Fibroblast of the aortic adventitia (primary cell): ENCODE measurements around the gene HBA2. TPM values are rescaled to one million over a fixed set of nuclear protein-coding genes. Genes with fewer than 3 reads are reported as not detected.
A peak's percentile ranks its signal among the peaks of the same experiment; 100 is the strongest.

Experiments used
- DNase-seq: peaks from one replicate; pipeline ENCODE4 v3.0.0-alpha.2; 2010; ENCODE audit warnings: low read depth
- H3K4me3 ChIP-seq: 2 replicates; pipeline ENCODE4 v1.5.1; 2011; ENCODE audit warnings: low read depth, mild to moderate bottlenecking, control low read depth, low read length, moderate library complexity
- total RNA-seq: library from RNA; depleted of rRNA; stranded (reverse); fragments of >200 nt; gene quantifications from 2 replicates; pipeline ENCODE4 v1.2.3, GENCODE V29; 2012; ENCODE audit warnings: low replicate concordance
- TF ChIP-seq, protein P1 (sequence below): IDR thresholded peaks from 2 replicates; pipeline ENCODE4 v1.5.1; 2011; ENCODE audit warnings: mild to moderate bottlenecking, low read length, control low read depth, inconsistent platforms; ENCODE audit not compliant: insufficient read depth

HBA2 gene
- total RNA-seq, 1 donor, result not detected

DNA sequence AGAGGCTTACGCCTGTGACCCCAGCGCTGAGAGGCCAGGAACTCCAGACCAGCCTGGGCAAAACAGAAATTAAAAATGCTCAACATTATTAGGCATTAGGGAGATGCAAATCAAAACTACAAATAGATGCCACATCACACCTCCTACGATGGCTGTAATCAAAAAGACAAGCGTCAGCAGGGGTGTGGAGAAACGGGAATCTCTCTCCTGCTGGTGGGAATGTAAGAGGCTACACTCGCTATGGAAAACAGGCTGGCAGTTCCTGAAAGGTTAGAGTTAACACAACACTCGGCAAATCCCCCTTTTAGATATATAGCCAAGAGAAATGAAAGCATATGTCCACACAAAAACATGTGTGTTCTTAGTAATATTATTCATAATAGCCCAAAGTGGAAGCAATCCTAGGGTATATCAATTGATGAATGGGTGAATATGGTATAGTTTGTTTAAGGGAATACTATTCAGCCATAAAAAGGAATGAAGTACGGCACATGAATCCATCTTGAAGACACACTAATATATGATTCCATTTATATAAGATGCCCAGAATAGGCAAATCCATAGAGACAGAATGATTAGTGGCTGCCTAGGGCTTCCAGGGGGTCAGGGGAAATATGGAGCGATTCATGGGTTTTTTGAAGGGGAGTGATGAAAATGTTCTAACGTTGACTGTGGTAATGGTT lies 32.4 kb upstream of the HBA2 start:
- TF ChIP-seq, protein P1, sequence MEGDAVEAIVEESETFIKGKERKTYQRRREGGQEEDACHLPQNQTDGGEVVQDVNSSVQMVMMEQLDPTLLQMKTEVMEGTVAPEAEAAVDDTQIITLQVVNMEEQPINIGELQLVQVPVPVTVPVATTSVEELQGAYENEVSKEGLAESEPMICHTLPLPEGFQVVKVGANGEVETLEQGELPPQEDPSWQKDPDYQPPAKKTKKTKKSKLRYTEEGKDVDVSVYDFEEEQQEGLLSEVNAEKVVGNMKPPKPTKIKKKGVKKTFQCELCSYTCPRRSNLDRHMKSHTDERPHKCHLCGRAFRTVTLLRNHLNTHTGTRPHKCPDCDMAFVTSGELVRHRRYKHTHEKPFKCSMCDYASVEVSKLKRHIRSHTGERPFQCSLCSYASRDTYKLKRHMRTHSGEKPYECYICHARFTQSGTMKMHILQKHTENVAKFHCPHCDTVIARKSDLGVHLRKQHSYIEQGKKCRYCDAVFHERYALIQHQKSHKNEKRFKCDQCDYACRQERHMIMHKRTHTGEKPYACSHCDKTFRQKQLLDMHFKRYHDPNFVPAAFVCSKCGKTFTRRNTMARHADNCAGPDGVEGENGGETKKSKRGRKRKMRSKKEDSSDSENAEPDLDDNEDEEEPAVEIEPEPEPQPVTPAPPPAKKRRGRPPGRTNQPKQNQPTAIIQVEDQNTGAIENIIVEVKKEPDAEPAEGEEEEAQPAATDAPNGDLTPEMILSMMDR, result no peak
- no peak for DNase-seq
- H3K4me3 ChIP-seq, result no peak overlapping the region

DNA sequence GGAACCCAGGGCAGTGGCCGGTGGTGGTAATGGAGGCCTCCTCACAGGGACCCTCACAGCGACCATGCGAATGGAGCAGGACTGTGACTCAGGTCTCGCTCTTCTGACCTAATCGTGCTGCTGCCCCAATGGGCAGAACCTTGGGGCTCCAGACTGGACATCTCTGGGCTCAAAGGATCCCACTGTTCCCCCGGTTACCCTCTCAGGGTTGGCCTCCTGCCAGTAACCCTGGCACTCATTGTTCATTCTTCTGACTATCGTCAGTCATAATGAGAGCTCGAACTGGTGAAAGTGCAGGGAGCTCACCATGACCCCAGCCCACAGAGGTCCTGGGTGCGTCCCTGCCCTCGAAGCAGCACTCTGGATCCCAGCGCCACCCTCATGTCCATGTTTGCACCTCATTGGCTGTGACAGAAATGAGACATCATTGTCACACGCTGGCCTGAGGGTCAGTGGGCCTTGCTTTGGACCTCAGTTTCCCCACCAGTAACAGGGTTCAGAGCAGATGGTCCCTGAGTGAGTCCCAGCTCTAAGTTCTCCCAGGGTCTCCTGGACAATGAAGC lies 30.2 kb upstream of the HBA2 start:
- TF ChIP-seq, protein P1, result no peak
- no peak overlapping the region for H3K4me3 ChIP-seq
- no peak for DNase-seq

DNA sequence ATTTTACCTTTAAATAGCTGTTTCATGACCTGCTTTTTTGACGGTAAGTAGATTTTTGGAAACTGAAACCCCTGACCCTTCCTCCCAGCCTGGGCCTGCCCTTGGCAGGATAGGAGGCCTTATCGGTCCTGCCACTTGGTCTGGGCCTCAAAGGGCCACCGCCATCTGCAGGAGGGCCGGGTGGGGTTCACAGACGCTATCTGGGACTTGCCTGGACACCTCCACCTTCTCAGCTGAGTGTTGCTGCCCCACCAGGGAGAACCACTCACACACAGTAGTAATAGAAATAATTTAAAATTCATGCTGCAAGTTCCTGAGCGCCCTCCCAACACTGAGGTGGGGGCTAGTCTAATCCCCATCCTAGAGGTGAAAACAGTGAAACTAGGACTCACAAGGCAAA lies 29.6 kb upstream of the HBA2 start:
- DNase-seq, result no peak
- H3K4me3 ChIP-seq, result no peak overlapping the region
- TF ChIP-seq, protein P1, result no peak

DNA sequence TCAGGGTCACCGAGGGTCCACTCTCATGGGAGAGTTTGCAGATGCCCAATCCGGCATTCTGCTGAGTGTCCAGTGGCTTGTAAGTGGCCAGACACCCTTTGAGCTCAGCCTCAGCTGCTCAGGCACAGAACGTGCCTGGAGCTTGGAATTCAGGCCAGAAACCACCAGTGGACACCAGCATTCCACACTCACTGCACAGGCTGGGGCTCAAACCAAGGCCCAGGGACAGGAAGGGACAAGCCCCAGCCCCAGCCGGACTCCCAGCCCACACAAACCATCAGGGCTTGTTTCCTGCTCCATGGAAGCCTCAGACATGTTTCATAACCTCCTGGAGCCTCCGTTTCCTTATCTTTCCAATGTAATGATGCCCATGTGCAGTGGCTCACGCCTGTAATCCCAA lies 29.2 kb upstream of the HBA2 start:
- TF ChIP-seq, protein P1, result no peak
- peak; percentile 3 for DNase-seq
- no peak overlapping the region for H3K4me3 ChIP-seq

DNA sequence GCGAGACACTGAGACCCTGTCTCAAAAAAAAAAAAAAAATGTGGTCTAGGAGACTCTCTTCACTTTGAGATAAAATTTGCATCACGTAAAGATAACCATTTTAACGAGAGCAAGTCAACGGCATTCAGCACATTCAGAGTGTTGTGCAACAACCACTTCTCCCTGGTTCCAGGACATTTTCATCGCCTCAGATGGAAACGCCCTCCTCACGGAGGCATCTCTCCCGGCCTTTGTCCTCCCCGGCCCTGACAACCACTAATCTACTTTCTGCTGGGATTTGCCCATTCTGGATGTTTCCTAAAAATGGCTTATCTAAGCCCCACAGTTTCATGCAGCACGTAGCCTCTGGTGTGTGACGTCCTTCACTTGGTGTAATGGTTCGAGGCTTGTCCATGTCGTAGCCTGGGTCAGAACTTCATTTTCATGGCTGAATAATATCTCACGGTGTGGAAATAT lies 27.9 kb upstream of the HBA2 start:
- DNase-seq, result no peak
- no peak overlapping the region for H3K4me3 ChIP-seq
- TF ChIP-seq, protein P1, result no peak

DNA sequence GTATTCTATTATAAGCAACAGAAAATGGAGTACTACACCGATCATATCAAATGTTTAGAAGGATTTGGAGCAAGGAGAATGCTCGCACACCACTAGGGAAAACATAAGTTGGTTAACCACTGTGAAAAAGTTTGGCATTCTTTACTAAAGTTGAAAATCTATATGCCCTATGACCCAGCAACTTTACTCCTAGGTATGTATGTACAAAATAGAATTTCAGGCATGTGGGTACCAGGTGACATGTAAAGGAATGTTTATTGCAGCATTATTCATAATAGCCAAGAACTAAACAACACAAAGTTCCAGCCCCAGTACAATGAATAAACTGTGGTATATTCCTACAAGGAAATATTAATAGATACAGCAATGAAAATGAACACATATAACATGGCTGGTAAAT lies 26.0 kb upstream of the HBA2 start:
- H3K4me3 ChIP-seq, result no peak overlapping the region
- TF ChIP-seq, protein P1, result no peak
- no peak for DNase-seq
